ENCODE results near the gene FALEC.

DNA sequence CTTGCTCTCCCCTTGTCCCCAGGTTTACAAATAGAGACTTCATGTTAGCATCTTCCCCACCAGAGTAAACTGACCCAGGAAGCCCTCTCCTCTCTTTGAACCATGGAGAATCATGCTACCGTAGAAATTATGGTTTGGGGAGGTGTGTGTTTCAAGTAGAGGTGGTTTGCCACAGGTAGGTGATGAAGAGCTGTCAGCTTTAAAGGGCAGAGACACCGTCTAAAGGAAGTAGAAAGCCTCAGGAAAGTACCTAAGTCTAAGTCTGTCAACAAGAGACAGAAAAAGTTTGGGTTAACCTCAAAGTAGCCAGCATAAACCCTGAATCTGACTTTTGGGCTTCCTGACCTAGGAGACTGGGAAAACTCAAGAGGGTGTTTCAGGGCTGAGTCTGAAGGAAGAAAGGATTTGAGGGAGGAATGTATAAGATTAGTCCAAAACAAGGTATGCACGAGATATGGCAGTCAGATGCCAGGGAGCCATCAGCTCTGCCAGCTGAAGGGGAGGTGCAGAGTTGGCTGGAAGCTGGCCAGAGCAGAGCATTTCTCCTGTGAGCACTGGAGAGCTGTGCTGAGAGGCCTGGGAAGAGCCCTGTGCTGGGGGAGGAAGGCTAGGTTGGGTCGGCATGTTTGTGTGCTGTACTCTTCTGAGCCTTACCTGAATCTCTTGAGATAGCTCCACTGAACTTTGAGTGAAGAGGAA lies 47.9 kb downstream of the FALEC start:
- peak in 2 of 11 experiments; percentile 7 to 23 for TF ChIP-seq CTCF (IDR thresholded peaks at IDR 0.05 in 8 of 11, conservative IDR thresholded peaks at IDR 0.05 in 3 of 11)
- no peak for TF ChIP-seq POLR2A (IDR thresholded peaks at IDR 0.05)
- TF ChIP-seq POLR2AphosphoS5 (IDR thresholded peaks at IDR 0.05), result peak in 2 of 3 donors; percentile 12 to 42
